Activated T-helper 17 cell treated with anti-CD3 and anti-CD28 coated beads, Interleukin-2, amount 50 U/mL, for 72 hours (primary cell): ENCODE data around the gene RAB3A. TPM values are rescaled to one million over a fixed set of nuclear protein-coding genes. Genes with fewer than 3 reads are reported as not detected.
"Not testable (repeated sequence)": the region's sequence is repeated elsewhere in the genome, so short reads cannot be mapped to it uniquely, and the experiment has no call there.

Source experiments
- ATAC-seq: fragments of 150-1000 bp; cut with Tn5 transposase; replicated peaks from 2 replicates; pipeline ENCODE4 v1.10.0; 2021; ENCODE audit warnings: mild to moderate bottlenecking, moderate library complexity
- H3K27ac Mint-ChIP-seq: one replicate; pipeline ENCODE4 v1.8.0; 2022; ENCODE audit warnings: mixed read lengths
- H3K27me3 Mint-ChIP-seq: one replicate; pipeline ENCODE4 v1.8.0; 2022; ENCODE audit warnings: mixed read lengths
- H3K36me3 Mint-ChIP-seq: one replicate; pipeline ENCODE4 v1.8.0; 2022; ENCODE audit warnings: low read depth, mild to moderate bottlenecking, mixed read lengths
- H3K4me1 Mint-ChIP-seq: one replicate; pipeline ENCODE4 v1.8.0; 2022; ENCODE audit warnings: mixed read lengths
- H3K4me3 Mint-ChIP-seq: one replicate; pipeline ENCODE4 v1.8.0; 2022; ENCODE audit warnings: mild to moderate bottlenecking, mixed read lengths
- H3K9me3 Mint-ChIP-seq: one replicate; pipeline ENCODE4 v1.8.0; 2022; ENCODE audit warnings: mixed read lengths
- total RNA-seq, 2 donors: library from RNA; stranded (reverse); gene quantifications; one replicate each; pipeline ENCODE4 v1.2.3, GENCODE V29; 2022

Gene RAB3A
- total RNA-seq, 2 donors from 2014 or later, result 7.2 to 9.5 TPM

- H3K27me3 Mint-ChIP-seq, result no peaks in the 10 kb centered on the region
- H3K4me3 Mint-ChIP-seq, result peak overlapping the region; percentile 94
- no peak for ATAC-seq
- peak overlapping the region; percentile 89 for H3K27ac Mint-ChIP-seq
- peaks cover 28% of the 10 kb centered on the region for H3K36me3 Mint-ChIP-seq
- no peaks in the 10 kb centered on the region for H3K9me3 Mint-ChIP-seq
- H3K4me1 Mint-ChIP-seq, result no peaks in the 10 kb centered on the region
Measured at GRCh38 chr19:18172331-18173053, 31.4 kb downstream of the RAB3A start.

GRCh38 chr19:18171605-18172327, 32.1 kb downstream of the RAB3A start:
- Mint-ChIP-seq H3K27ac (peak overlapping the region; percentile 78), H3K4me3 (no peak overlapping the region), H3K36me3 (peaks cover 28% of the 10 kb centered on the region), H3K27me3 (no peaks in the 10 kb centered on the region), H3K4me1 (no peaks in the 10 kb centered on the region), H3K9me3 (no peaks in the 10 kb centered on the region)
- no peak for ATAC-seq

- ATAC-seq, result no peak
- Mint-ChIP-seq H3K4me1 (no peaks in the 10 kb centered on the region), H3K9me3 (no peaks in the 10 kb centered on the region), H3K27me3 (no peaks in the 10 kb centered on the region), H3K36me3 (peaks cover 29% of the 10 kb centered on the region), H3K27ac (no peak overlapping the region), H3K4me3 (no peak overlapping the region)
Measured at GRCh38 chr19:18170714-18171255, 33.1 kb downstream of the RAB3A start.

GRCh38 chr19:18168673-18169381, 35.0 kb downstream of the RAB3A start:
- H3K36me3 Mint-ChIP-seq, result peaks cover 28% of the 10 kb centered on the region
- H3K27ac Mint-ChIP-seq, result no peak overlapping the region
- no peak overlapping the region for H3K4me3 Mint-ChIP-seq
- H3K27me3 Mint-ChIP-seq, result no peaks in the 10 kb centered on the region
- H3K4me1 Mint-ChIP-seq, result no peaks in the 10 kb centered on the region
- H3K9me3 Mint-ChIP-seq, result no peaks in the 10 kb centered on the region
- no peak for ATAC-seq

GRCh38 chr19:18167975-18168645, 35.7 kb downstream of the RAB3A start:
- Mint-ChIP-seq H3K4me3 (no peak overlapping the region), H3K36me3 (peaks cover 33% of the 10 kb centered on the region), H3K27me3 (no peaks in the 10 kb centered on the region), H3K4me1 (no peaks in the 10 kb centered on the region), H3K27ac (no peak overlapping the region), H3K9me3 (no peaks in the 10 kb centered on the region)
- ATAC-seq, result peak; percentile 95

- H3K27ac Mint-ChIP-seq, result no peak overlapping the region
- ATAC-seq, result no peak
- H3K36me3 Mint-ChIP-seq, result peaks cover 36% of the 10 kb centered on the region
- no peaks in the 10 kb centered on the region for H3K9me3 Mint-ChIP-seq
- no peaks in the 10 kb centered on the region for H3K4me1 Mint-ChIP-seq
- no peak overlapping the region for H3K4me3 Mint-ChIP-seq
- H3K27me3 Mint-ChIP-seq, result no peaks in the 10 kb centered on the region
Measured at GRCh38 chr19:18167011-18167410, 36.8 kb downstream of the RAB3A start.

GRCh38 chr19:18165794-18166544, 37.9 kb downstream of the RAB3A start:
- no peaks in the 10 kb centered on the region for H3K4me1 Mint-ChIP-seq
- peaks cover 36% of the 10 kb centered on the region for H3K36me3 Mint-ChIP-seq
- no peaks in the 10 kb centered on the region for H3K27me3 Mint-ChIP-seq
- H3K9me3 Mint-ChIP-seq, result no peaks in the 10 kb centered on the region
- no peak for ATAC-seq
- H3K27ac Mint-ChIP-seq, result no peak overlapping the region
- no peak overlapping the region for H3K4me3 Mint-ChIP-seq

GRCh38 chr19:18164072-18164471, 39.8 kb downstream of the RAB3A start:
- Mint-ChIP-seq H3K27me3 (no peaks in the 10 kb centered on the region), H3K9me3 (no peaks in the 10 kb centered on the region), H3K36me3 (peaks cover 36% of the 10 kb centered on the region), H3K4me1 (peaks cover 5% of the 10 kb centered on the region), H3K4me3 (no peak overlapping the region), H3K27ac (no peak overlapping the region)
- ATAC-seq, result no peak

GRCh38 chr19:18161636-18162002, 42.2 kb downstream of the RAB3A start:
- Mint-ChIP-seq H3K9me3 (no peaks in the 10 kb centered on the region), H3K36me3 (peaks cover 20% of the 10 kb centered on the region), H3K27me3 (no peaks in the 10 kb centered on the region), H3K27ac (no peak overlapping the region), H3K4me1 (peaks cover 5% of the 10 kb centered on the region), H3K4me3 (peak overlapping the region; percentile 28)
- ATAC-seq, result no peak

- no peaks in the 10 kb centered on the region for H3K27me3 Mint-ChIP-seq
- peaks cover 5% of the 10 kb centered on the region for H3K4me1 Mint-ChIP-seq
- H3K4me3 Mint-ChIP-seq, result peak overlapping the region; percentile 74
- peak; percentile 97 for ATAC-seq
- no peaks in the 10 kb centered on the region for H3K9me3 Mint-ChIP-seq
- H3K27ac Mint-ChIP-seq, result no peak overlapping the region
- peaks cover 16% of the 10 kb centered on the region for H3K36me3 Mint-ChIP-seq
Measured at GRCh38 chr19:18160971-18161635, 42.7 kb downstream of the RAB3A start.

- H3K27ac Mint-ChIP-seq, result peak overlapping the region; percentile 83
- no peak for ATAC-seq
- no peaks in the 10 kb centered on the region for H3K27me3 Mint-ChIP-seq
- peak overlapping the region; percentile 74 for H3K4me3 Mint-ChIP-seq
- peaks cover 5% of the 10 kb centered on the region for H3K4me1 Mint-ChIP-seq
- H3K9me3 Mint-ChIP-seq, result no peaks in the 10 kb centered on the region
- peaks cover 10% of the 10 kb centered on the region for H3K36me3 Mint-ChIP-seq
Measured at GRCh38 chr19:18160493-18160970, 43.3 kb downstream of the RAB3A start.

GRCh38 chr19:18159810-18160209, 44.0 kb downstream of the RAB3A start:
- Mint-ChIP-seq H3K27ac (no peak overlapping the region), H3K36me3 (peaks cover 9% of the 10 kb centered on the region), H3K4me1 (peaks cover 5% of the 10 kb centered on the region), H3K9me3 (no peaks in the 10 kb centered on the region), H3K4me3 (no peak overlapping the region), H3K27me3 (no peaks in the 10 kb centered on the region)
- no peak for ATAC-seq

- not testable (repeated sequence) for H3K4me1 Mint-ChIP-seq, ATAC-seq, H3K27ac Mint-ChIP-seq, H3K9me3 Mint-ChIP-seq, H3K4me3 Mint-ChIP-seq, H3K36me3 Mint-ChIP-seq, H3K27me3 Mint-ChIP-seq
Measured at GRCh38 chr19:18159059-18159616, 44.7 kb downstream of the RAB3A start.
